Measurements from ENCODE around the gene ZNF487.

DNA sequence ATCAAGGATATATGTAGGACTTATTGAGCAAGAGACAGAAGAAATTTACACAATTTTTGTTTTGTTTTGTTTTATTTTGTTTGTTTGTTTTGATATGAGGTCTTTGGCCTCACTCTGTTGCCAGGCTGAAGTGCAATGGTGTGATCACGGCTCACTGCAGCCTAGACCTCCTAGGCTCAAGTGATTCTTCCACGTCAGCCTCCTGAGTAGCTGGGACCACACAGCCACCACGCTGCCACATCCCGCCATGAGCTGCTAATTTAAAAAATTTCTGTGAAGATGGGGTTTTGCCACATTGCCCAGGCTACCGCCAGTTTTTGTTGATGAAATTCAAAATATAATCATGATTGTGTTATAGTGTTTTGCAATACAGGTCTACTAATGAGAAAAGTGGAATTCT lies 54.9 kb downstream of the ZNF487 start:
- TF ChIP-seq POLR2A (IDR thresholded peaks at IDR 0.05) = no peak
- TF ChIP-seq, protein P1, sequence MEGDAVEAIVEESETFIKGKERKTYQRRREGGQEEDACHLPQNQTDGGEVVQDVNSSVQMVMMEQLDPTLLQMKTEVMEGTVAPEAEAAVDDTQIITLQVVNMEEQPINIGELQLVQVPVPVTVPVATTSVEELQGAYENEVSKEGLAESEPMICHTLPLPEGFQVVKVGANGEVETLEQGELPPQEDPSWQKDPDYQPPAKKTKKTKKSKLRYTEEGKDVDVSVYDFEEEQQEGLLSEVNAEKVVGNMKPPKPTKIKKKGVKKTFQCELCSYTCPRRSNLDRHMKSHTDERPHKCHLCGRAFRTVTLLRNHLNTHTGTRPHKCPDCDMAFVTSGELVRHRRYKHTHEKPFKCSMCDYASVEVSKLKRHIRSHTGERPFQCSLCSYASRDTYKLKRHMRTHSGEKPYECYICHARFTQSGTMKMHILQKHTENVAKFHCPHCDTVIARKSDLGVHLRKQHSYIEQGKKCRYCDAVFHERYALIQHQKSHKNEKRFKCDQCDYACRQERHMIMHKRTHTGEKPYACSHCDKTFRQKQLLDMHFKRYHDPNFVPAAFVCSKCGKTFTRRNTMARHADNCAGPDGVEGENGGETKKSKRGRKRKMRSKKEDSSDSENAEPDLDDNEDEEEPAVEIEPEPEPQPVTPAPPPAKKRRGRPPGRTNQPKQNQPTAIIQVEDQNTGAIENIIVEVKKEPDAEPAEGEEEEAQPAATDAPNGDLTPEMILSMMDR (IDR thresholded peaks at IDR 0.05) = no peak
- no peak for TF ChIP-seq POLR2AphosphoS5 (IDR thresholded peaks at IDR 0.05)
- no peak for TF ChIP-seq EP300 (IDR thresholded peaks at IDR 0.05)
